BLaER1 (cell line): Measurements from ENCODE around the gene TELO2.
A peak's percentile ranks its signal among the peaks of the same experiment; 100 is the strongest.
"Not testable (repeated sequence)": the region's sequence is repeated elsewhere in the genome, so short reads cannot be mapped to it uniquely, and the experiment has no call there.

Experiments
- H3K27ac ChIP-seq: shearing (Covaris generic); formaldehyde crosslinking; 2 replicates; pipeline ENCODE4 v1.8.1; 2022
- H3K27me3 ChIP-seq: shearing (Covaris generic); formaldehyde crosslinking; 2 replicates; pipeline ENCODE4 v1.8.1; 2022
- H3K36me3 ChIP-seq: shearing (Covaris generic); formaldehyde crosslinking; 2 replicates; pipeline ENCODE4 v1.8.1; 2022
- H3K4me1 ChIP-seq: shearing (Covaris generic); formaldehyde crosslinking; 2 replicates; pipeline ENCODE4 v1.8.1; 2022
- H3K4me2 ChIP-seq: shearing (Covaris generic); formaldehyde crosslinking; 2 replicates; pipeline ENCODE4 v1.8.1; 2022
- H3K4me3 ChIP-seq: shearing (Covaris generic); formaldehyde crosslinking; 2 replicates; pipeline ENCODE4 v1.8.1; 2022
- H3K9ac ChIP-seq: shearing (Covaris generic); formaldehyde crosslinking; 2 replicates; pipeline ENCODE4 v1.8.1; 2022
- H3K9me3 ChIP-seq: shearing (Covaris generic); formaldehyde crosslinking; 2 replicates; pipeline ENCODE4 v1.8.1; 2022
- H4K20me1 ChIP-seq: shearing (Covaris generic); formaldehyde crosslinking; 2 replicates; pipeline ENCODE4 v1.8.1; 2022
- Cebpa-rat ChIP-seq: shearing (Covaris generic); IDR thresholded peaks from 2 replicates; pipeline ENCODE4 v1.8.1; 2022

Gene TELO2

GRCh38 chr16:1466054-1466453 is 27.1 kb upstream of the TELO2 start:
- peaks cover 59% of the 10 kb centered on the region for H3K4me1 ChIP-seq
- H4K20me1 ChIP-seq = peaks cover 54% of the 10 kb centered on the region
- H3K9ac ChIP-seq = peak overlapping the region; percentile 98; the same call in 1 of the 2 replicates
- H3K27me3 ChIP-seq = no peaks in the 10 kb centered on the region
- peaks cover 62% of the 10 kb centered on the region for H3K36me3 ChIP-seq
- H3K27ac ChIP-seq = peak overlapping the region; percentile 99
- H3K9me3 ChIP-seq = no peaks in the 10 kb centered on the region
- no peak for TF ChIP-seq Cebpa-rat
- H3K4me2 ChIP-seq = peak overlapping the region; percentile 100
- H3K4me3 ChIP-seq = no peak overlapping the region

DNA sequence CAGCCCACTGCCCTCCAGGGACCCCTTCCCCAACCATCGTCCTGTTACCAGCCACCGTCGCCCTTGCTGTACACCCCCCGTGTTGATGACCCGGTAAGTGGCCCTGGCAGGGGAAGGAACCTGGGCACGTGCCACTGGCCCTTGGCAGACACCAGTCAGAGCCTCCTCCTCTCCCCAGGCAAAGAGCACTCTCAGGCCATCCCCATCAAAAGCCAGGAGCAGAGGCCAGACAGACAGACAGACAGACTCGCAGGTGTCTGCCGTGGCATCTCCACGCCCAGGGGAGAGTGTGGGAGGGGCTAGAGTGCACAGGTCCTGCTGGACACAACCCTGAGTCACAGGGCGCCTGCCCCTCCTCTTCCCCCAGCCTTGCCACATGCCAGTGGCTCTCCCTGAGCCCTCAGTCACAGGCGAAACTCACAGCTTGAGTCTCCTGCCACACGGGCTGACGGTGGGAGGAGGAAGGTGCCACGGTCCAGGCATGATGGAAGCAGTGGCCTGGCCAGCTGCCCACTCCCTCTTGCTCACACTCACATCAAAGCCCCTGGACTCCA is 26.1 kb upstream of the TELO2 start:
- Histone ChIP-seq H3K4me3 (no peak overlapping the region), H4K20me1 (peaks cover 44% of the 10 kb centered on the region), H3K9ac (peak overlapping the region; percentile 98), H3K9me3 (no peaks in the 10 kb centered on the region), H3K27ac (peak overlapping the region; percentile 99), H3K27me3 (no peaks in the 10 kb centered on the region), H3K4me1 (peaks cover 64% of the 10 kb centered on the region), H3K4me2 (peak overlapping the region; percentile 100), H3K36me3 (peaks cover 52% of the 10 kb centered on the region)
- TF ChIP-seq Cebpa-rat = no peak

- Histone ChIP-seq H3K27ac (peak overlapping the region; percentile 99), H3K27me3 (no peaks in the 10 kb centered on the region), H4K20me1 (peaks cover 30% of the 10 kb centered on the region), H3K4me1 (peaks cover 78% of the 10 kb centered on the region), H3K9ac (peak overlapping the region; percentile 98), H3K4me3 (peak overlapping the region; percentile 68), H3K9me3 (no peaks in the 10 kb centered on the region), H3K36me3 (peaks cover 38% of the 10 kb centered on the region), H3K4me2 (peak overlapping the region; percentile 100)
- TF ChIP-seq Cebpa-rat = no peak
Measured at GRCh38 chr16:1468426-1468810, 24.7 kb upstream of the TELO2 start.

DNA sequence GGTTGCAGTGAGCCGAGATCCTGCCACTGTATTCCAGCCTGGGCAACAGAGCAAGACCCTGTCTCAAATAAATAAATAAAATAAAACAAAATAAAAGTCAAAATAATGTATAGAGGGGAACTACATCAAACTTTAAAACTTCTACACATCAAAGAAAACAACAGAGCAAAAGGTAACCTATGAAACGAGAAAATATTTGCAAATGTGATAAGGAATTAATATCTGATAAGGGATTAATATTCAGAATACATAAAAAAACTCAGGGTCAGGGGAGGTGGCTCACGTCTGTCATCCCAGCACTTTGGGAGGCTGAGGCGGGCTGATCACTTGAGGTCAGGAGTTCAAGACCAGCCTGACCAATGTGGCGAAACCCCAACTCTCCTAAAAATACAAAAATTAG is 24.0 kb upstream of the TELO2 start:
- H3K27ac ChIP-seq = peak overlapping the region; percentile 99
- peaks cover 31% of the 10 kb centered on the region for H3K36me3 ChIP-seq
- H4K20me1 ChIP-seq = peaks cover 25% of the 10 kb centered on the region
- peak overlapping the region; percentile 100 for H3K4me2 ChIP-seq
- peaks cover 85% of the 10 kb centered on the region for H3K4me1 ChIP-seq
- H3K27me3 ChIP-seq, H3K9me3 ChIP-seq: not testable (repeated sequence)
- peak overlapping the region; percentile 68 for H3K4me3 ChIP-seq
- peak overlapping the region; percentile 98 for H3K9ac ChIP-seq

GRCh38 chr16:1469693-1470201 is 23.4 kb upstream of the TELO2 start:
- H4K20me1 ChIP-seq = peaks cover 24% of the 10 kb centered on the region
- peak overlapping the region; percentile 99 for H3K27ac ChIP-seq
- H3K4me3 ChIP-seq = peak overlapping the region; percentile 68
- H3K9ac ChIP-seq = peak overlapping the region; percentile 98
- peak overlapping the region; percentile 100 for H3K4me2 ChIP-seq
- peaks cover 88% of the 10 kb centered on the region for H3K4me1 ChIP-seq
- peaks cover 25% of the 10 kb centered on the region for H3K36me3 ChIP-seq
- TF ChIP-seq Cebpa-rat = peak; percentile 89
- no peaks in the 10 kb centered on the region for H3K9me3 ChIP-seq
- H3K27me3 ChIP-seq = no peaks in the 10 kb centered on the region

GRCh38 chr16:1470481-1471251 is 22.5 kb upstream of the TELO2 start:
- H3K4me2 ChIP-seq = peak overlapping the region; percentile 100
- no peaks in the 10 kb centered on the region for H3K27me3 ChIP-seq
- H3K9ac ChIP-seq = peak overlapping the region; percentile 98
- H4K20me1 ChIP-seq = peaks cover 14% of the 10 kb centered on the region; the same call in 1 of the 2 replicates
- no peaks in the 10 kb centered on the region for H3K9me3 ChIP-seq
- H3K4me3 ChIP-seq = peak overlapping the region; percentile 68
- H3K36me3 ChIP-seq = peaks cover 16% of the 10 kb centered on the region
- peak overlapping the region; percentile 99 for H3K27ac ChIP-seq
- H3K4me1 ChIP-seq = peaks cover 88% of the 10 kb centered on the region
- TF ChIP-seq Cebpa-rat = no peak

DNA sequence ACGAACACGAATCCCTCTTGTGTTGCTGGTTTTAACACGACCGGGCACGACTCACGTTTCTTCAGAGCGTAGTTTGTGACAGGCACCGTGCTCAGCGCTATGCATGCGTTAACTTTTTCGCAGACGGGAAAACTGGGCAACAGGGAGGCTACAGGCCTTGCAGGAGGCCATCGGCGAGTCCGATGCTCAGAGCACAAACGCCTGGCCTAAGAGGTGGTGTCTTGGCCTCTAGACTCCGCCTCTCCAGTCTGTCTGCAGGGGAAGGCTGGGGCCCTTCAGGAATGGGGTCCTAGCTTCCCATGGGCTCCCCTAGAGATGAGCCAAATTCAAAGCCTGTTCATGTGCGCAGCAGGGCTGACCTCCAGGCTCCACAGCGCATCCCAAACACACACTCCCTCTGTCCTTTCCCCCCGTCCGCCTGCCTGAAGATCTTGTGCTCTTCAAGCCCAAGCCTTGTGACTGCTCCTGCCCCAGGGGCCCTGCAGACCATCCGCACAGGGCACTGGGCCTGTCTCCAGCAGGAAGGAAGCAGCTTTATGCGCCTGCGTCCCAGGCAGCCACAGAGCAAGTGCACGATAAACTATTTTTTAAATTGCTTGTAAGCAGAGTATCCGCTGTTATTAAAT is 21.5 kb upstream of the TELO2 start:
- Histone ChIP-seq H3K9ac (peak overlapping the region; percentile 98), H3K9me3 (no peaks in the 10 kb centered on the region), H3K27me3 (no peaks in the 10 kb centered on the region), H3K4me1 (peaks cover 83% of the 10 kb centered on the region), H4K20me1 (peaks cover 5% of the 10 kb centered on the region; the same call in 1 of the 2 replicates), H3K4me3 (peak overlapping the region; percentile 68), H3K4me2 (peak overlapping the region; percentile 100), H3K27ac (peak overlapping the region; percentile 99), H3K36me3 (0 out of 2 replicates have a peak, but pooled peaks cover 7% of the 10 kb centered on the region)
- TF ChIP-seq Cebpa-rat = no peak

- Histone ChIP-seq H4K20me1 (0 out of 2 replicates have a peak, but pooled peaks cover 5% of the 10 kb centered on the region), H3K4me2 (peak overlapping the region; percentile 100), H3K36me3 (0 out of 2 replicates have a peak, but pooled peaks cover 2% of the 10 kb centered on the region), H3K27me3 (no peaks in the 10 kb centered on the region), H3K27ac (peak overlapping the region; percentile 99), H3K9ac (peak overlapping the region; percentile 98), H3K4me3 (peak overlapping the region; percentile 88), H3K9me3 (no peaks in the 10 kb centered on the region), H3K4me1 (peaks cover 70% of the 10 kb centered on the region)
- TF ChIP-seq Cebpa-rat = no peak
Measured at GRCh38 chr16:1472974-1473373, 20.2 kb upstream of the TELO2 start.

DNA sequence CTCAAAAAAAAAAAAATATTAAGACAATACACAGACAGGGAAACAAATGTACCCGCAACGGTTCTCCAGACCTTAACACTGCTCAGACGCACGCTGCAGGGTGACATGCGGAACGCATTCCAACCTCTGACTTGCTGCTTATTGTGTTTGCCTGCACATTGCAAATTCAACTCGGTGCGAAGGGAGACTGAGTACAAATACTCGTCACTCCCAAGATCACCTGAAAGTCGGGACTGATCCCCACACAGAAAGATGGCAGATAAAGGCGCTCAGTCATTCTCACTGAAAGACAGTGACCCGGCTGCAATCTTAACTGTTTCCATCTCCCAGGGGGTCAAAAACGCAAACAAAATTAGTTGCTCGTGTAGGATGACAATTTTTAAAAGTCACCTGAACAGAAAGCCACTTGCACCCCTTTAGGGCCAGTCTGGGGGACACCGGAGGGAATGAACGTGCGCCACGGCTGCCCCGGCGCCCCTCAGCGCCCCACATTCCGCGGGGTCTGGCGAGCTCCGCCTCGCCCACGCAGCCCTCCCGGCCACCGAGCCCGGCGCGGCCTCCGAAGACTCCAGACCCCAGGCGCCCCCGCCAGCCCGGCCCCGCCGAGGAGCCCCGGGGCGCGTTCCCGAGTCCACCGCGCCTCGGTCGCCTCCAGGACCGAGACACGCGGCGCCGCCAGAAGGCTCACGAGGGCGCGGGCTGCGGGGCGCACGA is 18.9 kb upstream of the TELO2 start:
- Histone ChIP-seq H3K9ac (peak overlapping the region; percentile 98), H3K4me2 (peak overlapping the region; percentile 100), H3K9me3 (no peaks in the 10 kb centered on the region), H4K20me1 (0 out of 2 replicates have a peak, but pooled peaks cover 5% of the 10 kb centered on the region), H3K27me3 (no peaks in the 10 kb centered on the region), H3K36me3 (no peaks in the 10 kb centered on the region), H3K4me1 (peaks cover 58% of the 10 kb centered on the region), H3K27ac (peak overlapping the region; percentile 99), H3K4me3 (peak overlapping the region; percentile 88)
- no peak for TF ChIP-seq Cebpa-rat
